ENCODE data around the gene ITM2C. TPM values are rescaled to one million over a fixed set of nuclear protein-coding genes. Genes with fewer than 3 reads are reported as not detected.

The ITM2C gene
- total and polyA plus RNA-seq, 2 donors (not counting 1 experiment from before 2014, with no cell fraction given), result 36.9 to 62.8 TPM

GRCh38 chr2:230893841-230894781 is 29.4 kb downstream of the ITM2C start:
- no peaks in the 10 kb centered on the region for H3K9me3 Mint-ChIP-seq (ENCODE audit: insufficient read depth)
- peak overlapping the region; percentile 48 for H3K27ac Mint-ChIP-seq
- POLR2A ChIA-PET, result interaction anchor here (0.8 to 1.2 kb wide), 2 partner anchors 16 to 21 kb away, joined by 3 read pairs; no protein-coding TSS in a partner anchor
- WGBS (ENCODE audit: insufficient coverage), result 40% methylated on average over 15 of the region's 19 CpGs
- Histone ChIP-seq H3K9me3 (ENCODE audit: control extremely low read depth in 1 of 3, control insufficient read depth in 2 of 3, insufficient read depth in 1 of 3, low read length in 2 of 3) (peaks cover 0 to 5% (median 0%) of the 10 kb centered on the region in 3 donors), H3K4me2 (replicated peaks; ENCODE audit: low read depth, low read length, poor library complexity, severe bottlenecking) (peak overlapping the region; percentile 63), H3K4me3 (ENCODE audit: control extremely low read depth in 1 of 5, extremely low read depth in 1 of 5, insufficient read depth in 1 of 5, low read depth in 2 of 5, low read length in 4 of 5) (peak overlapping the region in 1 of 5 experiments; percentile 1), H4K20me1 (ENCODE audit: control insufficient read depth, insufficient read depth, low read length, poor library complexity, severe bottlenecking) (no peaks in the 10 kb centered on the region), H2AFZ (ENCODE audit: insufficient read depth, low read depth, low read length, poor library complexity, severe bottlenecking) (peak overlapping the region; percentile 7), H3K79me2 (ENCODE audit: control insufficient read depth, insufficient read depth, low read length) (no peaks in the 10 kb centered on the region), H3K27me3 (replicated peaks in 1 of 4; ENCODE audit: control extremely low read depth in 1 of 4, control insufficient read depth in 3 of 4, insufficient read depth in 4 of 4, low read length in 3 of 4) (no peaks in the 10 kb centered on the region), H3K4me1 (ENCODE audit: control insufficient read depth in 2 of 2, insufficient read depth in 2 of 2, low read length in 2 of 2) (peaks cover 44 to 66% of the 10 kb centered on the region in 2 donors), H3K36me3 (replicated peaks in 1 of 2; ENCODE audit: control extremely low read depth in 1 of 2, control insufficient read depth in 1 of 2, extremely low read depth in 1 of 2, insufficient read depth in 2 of 2, low read length in 1 of 2) (no peaks in the 10 kb centered on the region), H3K27ac (ENCODE audit: low read length in 2 of 2) (peak overlapping the region; percentile 53 to 70), H3K9ac (ENCODE audit: low read length) (no peak overlapping the region)
- H3K27me3 Mint-ChIP-seq, result no peaks in the 10 kb centered on the region
- intact Hi-C loops (cut with micrococcal nuclease), result loop anchor here (2.0 kb wide), 1 partner anchor 15 kb away; no protein-coding TSS in a partner anchor
- H3K4me1 Mint-ChIP-seq, result peaks cover 53% of the 10 kb centered on the region
- TF ChIP-seq EZH2 (IDR thresholded peaks at IDR 0.05; ENCODE audit: borderline replicate concordance, insufficient read depth, low read depth, low read length, poor library complexity, severe bottlenecking), result no peak
- TF ChIP-seq CTCF (IDR thresholded peaks at IDR 0.05), result no peak
- CTCF ChIA-PET, result interaction anchor here (0.9 to 3.0 kb wide), 8 partner anchors 12 to 46 kb away, joined by 3 to 8 read pairs (median 4); no protein-coding TSS in a partner anchor
- DNase-seq (peak; percentile 77), ATAC-seq (ENCODE audit: low read depth) (peak; percentile 88)
- H3K4me3 Mint-ChIP-seq, result peak overlapping the region; percentile 30
